ENCODE data around the gene MCAM.

MCAM gene

GRCh38 chr11:119317592-119318239, 786 bp upstream of the MCAM start:
- Histone ChIP-seq H3K18ac (ENCODE audit: low read length) (peak overlapping the region; percentile 91), H3K4ac (ENCODE audit: low read length) (peak overlapping the region; percentile 19), H4K8ac (ENCODE audit: low read depth, low read length) (no peak overlapping the region), H2BK120ac (ENCODE audit: low read depth, low read length) (peak overlapping the region; percentile 77), H3K4me2 (ENCODE audit: insufficient read depth, low read length, poor library complexity, severe bottlenecking) (peak overlapping the region; percentile 51), H3K9me3 (replicated peaks in 1 of 2; ENCODE audit: control insufficient read depth in 2 of 2, insufficient read depth in 1 of 2, low read depth in 1 of 2, low read length in 2 of 2) (no peaks in the 10 kb centered on the region), H2BK15ac (ENCODE audit: low read length) (peak overlapping the region; percentile 34), H4K91ac (ENCODE audit: low read depth, low read length, poor library complexity) (no peak overlapping the region), H3K27me3 (ENCODE audit: control insufficient read depth in 3 of 3, insufficient read depth in 3 of 3, low read depth in 1 of 3, low read length in 3 of 3) (peaks cover 6 to 37% (median 15%) of the 10 kb centered on the region in 3 experiments), H3K14ac (ENCODE audit: low read length) (peak overlapping the region; percentile 66), H2AK5ac (ENCODE audit: low read depth, low read length) (peak overlapping the region; percentile 76), H3K4me1 (ENCODE audit: control insufficient read depth in 2 of 2, insufficient read depth in 1 of 2, low read depth in 1 of 2, low read length in 2 of 2) (peaks cover 46 to 49% of the 10 kb centered on the region in 2 donors), H3K36me3 (replicated peaks in 1 of 2; ENCODE audit: control insufficient read depth in 2 of 2, insufficient read depth in 2 of 2, low read length in 2 of 2) (peaks cover 0 to 2% of the 10 kb centered on the region in 2 donors), H3K4me3 (ENCODE audit: low read length in 2 of 2) (peak overlapping the region in 1 of 2 donors; percentile 57), H3K79me1 (ENCODE audit: low read depth, low read length) (no peaks in the 10 kb centered on the region), H3K23ac (ENCODE audit: low read depth, low read length, poor library complexity) (peak overlapping the region; percentile 51), H2BK5ac (ENCODE audit: low read length) (no peak overlapping the region), H3K27ac (replicated peaks; ENCODE audit: low read length) (no peak overlapping the region), H2AFZ (ENCODE audit: low read length) (peak overlapping the region; percentile 81), H2BK12ac (ENCODE audit: low read length) (peak overlapping the region; percentile 33), H3K9ac (ENCODE audit: low read depth, low read length, poor library complexity) (peak overlapping the region; percentile 87)
- no CpG with 5 or more reads among the region's 14 CpGs for WGBS, 2 donors (ENCODE audit: extremely low coverage in 2 of 2, insufficient read length in 2 of 2, insufficient replicate concordance in 1 of 2)
- no peak for DNase-seq (ENCODE audit: low spot score)

GRCh38 chr11:119316016-119316728, 758 bp downstream of the MCAM start:
- H3K36me3 ChIP-seq (replicated peaks in 1 of 2; ENCODE audit: control insufficient read depth in 2 of 2, insufficient read depth in 2 of 2, low read length in 2 of 2) = peaks cover 0 to 14% of the 10 kb centered on the region in 2 donors
- no peak for DNase-seq (ENCODE audit: low spot score)
- peak overlapping the region; percentile 75 for H2BK12ac ChIP-seq (ENCODE audit: low read length)
- H3K4me1 ChIP-seq (ENCODE audit: control insufficient read depth in 2 of 2, insufficient read depth in 1 of 2, low read depth in 1 of 2, low read length in 2 of 2) = peaks cover 46% of the 10 kb centered on the region in 2 donors
- no CpG with 5 or more reads among the region's 46 CpGs for WGBS, 2 donors (ENCODE audit: extremely low coverage in 2 of 2, insufficient read length in 2 of 2, insufficient replicate concordance in 1 of 2)
- peak overlapping the region; percentile 57 to 90 for H3K4me3 ChIP-seq (ENCODE audit: low read length in 2 of 2)
- peak overlapping the region; percentile 96 for H2BK5ac ChIP-seq (ENCODE audit: low read length)
- peak overlapping the region; percentile 91 for H2AK5ac ChIP-seq (ENCODE audit: low read depth, low read length)
- peak overlapping the region; percentile 94 for H3K4me2 ChIP-seq (ENCODE audit: insufficient read depth, low read length, poor library complexity, severe bottlenecking)
- H2AFZ ChIP-seq (ENCODE audit: low read length) = peak overlapping the region; percentile 95
- H2BK15ac ChIP-seq (ENCODE audit: low read length) = peak overlapping the region; percentile 96
- peak overlapping the region; percentile 98 for H3K18ac ChIP-seq (ENCODE audit: low read length)
- H3K79me1 ChIP-seq (ENCODE audit: low read depth, low read length) = no peaks in the 10 kb centered on the region
- H3K9me3 ChIP-seq (replicated peaks in 1 of 2; ENCODE audit: control insufficient read depth in 2 of 2, insufficient read depth in 1 of 2, low read depth in 1 of 2, low read length in 2 of 2) = no peaks in the 10 kb centered on the region
- H3K27me3 ChIP-seq (ENCODE audit: control insufficient read depth in 3 of 3, insufficient read depth in 3 of 3, low read depth in 1 of 3, low read length in 3 of 3) = peaks cover 6 to 37% (median 15%) of the 10 kb centered on the region in 3 experiments
- H3K23ac ChIP-seq (ENCODE audit: low read depth, low read length, poor library complexity) = peak overlapping the region; percentile 94
- no peak overlapping the region for H2BK120ac ChIP-seq (ENCODE audit: low read depth, low read length)
- no peak overlapping the region for H3K27ac ChIP-seq (replicated peaks; ENCODE audit: low read length)
- H4K8ac ChIP-seq (ENCODE audit: low read depth, low read length) = no peak overlapping the region
- no peak overlapping the region for H3K4ac ChIP-seq (ENCODE audit: low read length)
- peak overlapping the region; percentile 92 for H3K9ac ChIP-seq (ENCODE audit: low read depth, low read length, poor library complexity)
- peak overlapping the region; percentile 78 for H3K14ac ChIP-seq (ENCODE audit: low read length)
- H4K91ac ChIP-seq (ENCODE audit: low read depth, low read length, poor library complexity) = no peak overlapping the region

- Histone ChIP-seq H3K4me3 (ENCODE audit: low read length in 2 of 2) (peak overlapping the region; percentile 57 to 90), H2BK5ac (ENCODE audit: low read length) (peak overlapping the region; percentile 73), H3K23ac (ENCODE audit: low read depth, low read length, poor library complexity) (peak overlapping the region; percentile 11), H3K9me3 (replicated peaks in 1 of 2; ENCODE audit: control insufficient read depth in 2 of 2, insufficient read depth in 1 of 2, low read depth in 1 of 2, low read length in 2 of 2) (no peaks in the 10 kb centered on the region), H2AK5ac (ENCODE audit: low read depth, low read length) (peak overlapping the region; percentile 91), H3K14ac (ENCODE audit: low read length) (peak overlapping the region; percentile 77), H3K79me1 (ENCODE audit: low read depth, low read length) (no peaks in the 10 kb centered on the region), H3K4me2 (ENCODE audit: insufficient read depth, low read length, poor library complexity, severe bottlenecking) (peak overlapping the region; percentile 94), H4K91ac (ENCODE audit: low read depth, low read length, poor library complexity) (no peak overlapping the region), H3K4me1 (ENCODE audit: control insufficient read depth in 2 of 2, insufficient read depth in 1 of 2, low read depth in 1 of 2, low read length in 2 of 2) (peaks cover 43% of the 10 kb centered on the region in 2 donors), H3K4ac (ENCODE audit: low read length) (peak overlapping the region; percentile 4), H2BK120ac (ENCODE audit: low read depth, low read length) (no peak overlapping the region), H2BK12ac (ENCODE audit: low read length) (peak overlapping the region; percentile 75), H3K18ac (ENCODE audit: low read length) (peak overlapping the region; percentile 90), H4K8ac (ENCODE audit: low read depth, low read length) (no peak overlapping the region), H3K36me3 (replicated peaks in 1 of 2; ENCODE audit: control insufficient read depth in 2 of 2, insufficient read depth in 2 of 2, low read length in 2 of 2) (peaks cover 0 to 20% of the 10 kb centered on the region in 2 donors), H2BK15ac (ENCODE audit: low read length) (peak overlapping the region; percentile 96), H3K9ac (ENCODE audit: low read depth, low read length, poor library complexity) (peak overlapping the region; percentile 78), H2AFZ (ENCODE audit: low read length) (peak overlapping the region; percentile 95), H3K27ac (replicated peaks; ENCODE audit: low read length) (no peak overlapping the region), H3K27me3 (ENCODE audit: control insufficient read depth in 3 of 3, insufficient read depth in 3 of 3, low read depth in 1 of 3, low read length in 3 of 3) (peaks cover 6 to 37% (median 15%) of the 10 kb centered on the region in 3 experiments)
- WGBS, 2 donors (ENCODE audit: extremely low coverage in 2 of 2, insufficient read length in 2 of 2, insufficient replicate concordance in 1 of 2) = no CpG with 5 or more reads among the region's 29 CpGs
- DNase-seq (ENCODE audit: low spot score) = no peak
Measured at GRCh38 chr11:119315131-119316015, 1.6 kb downstream of the MCAM start.
